NCI-H510A (cell line): ENCODE measurements around the gene SMIM41.
A peak's percentile ranks its signal among the peaks of the same experiment; 100 is the strongest.

ENCODE experiments used
- DNase-seq: peaks from one replicate; lab custom pipeline; 2025; lab: John Stamatoyannopoulos, UW

The SMIM41 gene

DNA sequence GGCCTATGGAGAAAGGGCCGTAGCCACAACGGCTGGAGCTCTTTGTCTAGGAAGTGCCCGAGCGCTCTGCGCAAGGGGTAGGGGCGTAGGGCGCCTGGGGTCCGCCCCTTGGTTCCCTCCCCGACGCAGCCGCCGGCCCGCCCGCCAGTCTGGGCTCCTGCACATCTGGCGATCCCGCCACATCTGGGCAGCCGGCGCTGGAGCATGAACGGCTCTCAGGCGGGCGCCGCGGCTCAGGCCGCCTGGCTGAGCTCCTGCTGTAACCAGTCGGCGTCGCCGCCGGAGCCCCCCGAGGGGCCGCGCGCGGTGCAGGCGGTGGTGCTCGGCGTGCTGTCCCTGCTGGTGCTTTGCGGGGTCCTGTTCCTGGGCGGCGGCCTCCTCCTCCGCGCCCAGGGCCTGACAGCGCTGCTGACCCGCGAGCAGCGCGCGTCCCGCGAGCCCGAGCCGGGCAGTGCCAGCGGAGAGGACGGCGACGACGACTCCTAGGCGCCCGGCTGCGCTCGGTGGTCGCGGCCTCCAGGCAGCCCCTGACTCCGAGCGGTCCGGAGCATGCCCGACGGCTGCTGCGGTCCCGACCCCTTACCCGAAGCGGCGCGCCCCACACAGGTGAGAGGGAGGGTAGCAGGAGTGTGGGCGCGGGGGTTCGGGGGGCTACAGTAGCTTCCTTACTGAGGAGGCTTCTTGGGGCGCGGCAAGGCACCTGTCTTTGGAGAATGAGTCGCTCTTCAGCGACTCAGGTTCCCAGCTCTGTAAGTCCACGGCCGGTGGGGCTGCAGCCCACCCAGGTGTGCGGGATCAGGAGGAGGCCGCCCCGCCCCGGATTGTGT, at the start of gene SMIM41:
Gene SMIM41 (plus strand): TSS at position 129 of the 827 bp plus-strand sequence. CDS start 76 bp downstream, at position 205.
- DNase-seq = no peak

DNA sequence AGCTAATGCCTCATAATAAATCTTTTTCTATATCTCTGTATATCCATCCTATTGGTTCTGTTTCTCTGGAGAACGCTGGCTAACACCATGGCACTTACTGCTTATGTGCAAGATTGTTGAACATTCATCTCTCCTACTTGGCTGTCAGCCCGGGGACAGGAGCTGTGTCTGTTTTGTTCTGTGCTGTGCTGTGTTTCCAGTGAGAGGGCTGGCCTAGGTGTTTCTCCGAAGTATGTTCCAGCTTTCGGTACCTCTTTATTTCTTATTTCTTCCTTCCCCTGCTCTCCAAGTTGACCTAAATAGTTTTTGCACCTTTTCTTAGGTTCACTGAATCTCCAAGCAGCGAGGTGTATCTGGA, 47.1 kb upstream of the SMIM41 start:
- no peak for DNase-seq

DNA sequence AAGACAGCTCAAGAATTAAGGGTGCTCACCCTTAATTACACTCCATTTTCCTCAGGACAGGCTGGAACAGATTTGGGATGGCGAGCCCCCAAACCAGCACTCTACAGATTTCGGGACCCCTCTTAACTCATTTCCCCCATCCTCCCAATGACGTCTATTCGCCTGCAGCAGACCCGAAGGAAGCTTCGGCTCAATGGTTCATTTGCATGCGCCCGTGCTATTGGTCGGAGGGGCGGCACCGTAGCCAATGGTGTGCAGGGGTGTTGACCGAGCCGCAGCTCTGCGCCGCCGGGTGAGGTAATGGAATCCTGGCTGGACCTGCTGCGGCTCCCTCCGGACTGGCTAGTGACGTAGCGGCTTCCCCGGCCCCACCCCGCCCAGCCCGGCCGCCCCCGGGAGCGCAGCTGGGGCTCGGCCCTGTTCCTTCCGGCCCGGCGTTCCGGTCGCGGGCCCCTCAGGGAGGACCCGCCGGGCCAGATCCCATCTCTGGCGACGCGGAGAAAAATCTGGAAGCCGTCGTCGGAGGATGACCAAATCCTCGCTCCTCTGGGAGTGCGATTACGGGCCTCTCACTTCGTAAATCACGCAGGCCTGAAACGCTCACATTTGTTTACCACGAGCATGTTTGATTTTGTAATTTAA, 46.6 kb upstream of the SMIM41 start:
- DNase-seq = peak; percentile 96

DNA sequence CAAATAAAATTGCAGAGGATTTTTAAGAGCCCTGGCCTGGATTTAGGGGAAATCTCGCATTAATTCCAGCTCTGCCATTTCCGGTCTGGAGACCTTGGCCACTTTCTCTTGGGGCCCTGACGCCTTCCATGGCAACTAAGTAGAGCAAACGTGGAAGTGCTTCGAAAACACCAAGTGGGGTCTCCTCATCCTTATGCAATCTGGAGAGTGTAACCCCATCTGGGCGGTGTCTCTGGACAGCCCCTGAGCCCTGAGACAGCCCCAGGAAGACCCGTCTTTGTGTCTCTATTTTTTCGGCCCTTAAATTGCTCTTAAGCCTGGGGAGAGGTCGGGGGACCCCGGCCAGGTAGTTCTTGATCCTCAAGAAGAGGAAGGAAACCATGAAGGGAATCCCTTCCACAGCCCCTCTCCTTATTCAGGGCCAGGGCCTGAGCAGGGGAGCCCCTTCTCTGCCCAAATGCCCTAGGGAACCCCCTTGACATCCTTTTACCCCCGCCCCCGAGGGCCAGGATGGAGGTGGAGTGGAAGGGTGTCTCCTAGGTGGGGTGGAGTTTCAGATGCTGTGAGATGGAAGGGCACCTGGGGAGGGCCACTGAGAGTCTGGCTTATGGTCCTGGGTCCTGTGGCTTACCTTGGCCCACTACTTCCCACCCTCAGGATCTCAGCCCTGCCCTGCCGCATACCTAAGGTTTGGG, 45.9 kb upstream of the SMIM41 start:
- DNase-seq = no peak

DNA sequence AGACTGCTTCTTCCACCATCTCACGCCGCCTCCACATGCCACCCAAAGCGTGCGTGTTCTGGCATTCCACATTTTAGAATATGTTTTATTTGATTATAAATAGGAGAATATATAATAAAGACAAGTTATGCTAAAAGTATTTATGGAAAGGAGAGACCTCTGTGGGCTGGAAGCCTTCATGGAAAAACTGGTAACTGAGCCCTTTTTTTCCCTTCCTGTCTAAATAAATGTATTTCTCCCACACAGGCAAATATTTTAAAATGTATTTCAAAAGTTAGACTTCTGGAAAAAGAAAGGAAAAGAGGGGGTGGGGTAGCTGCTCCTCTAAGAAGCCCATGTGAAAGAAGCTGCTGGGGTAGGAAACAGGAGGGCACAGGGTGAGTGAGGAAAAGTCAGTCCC, 44.3 kb upstream of the SMIM41 start:
- no peak for DNase-seq

DNA sequence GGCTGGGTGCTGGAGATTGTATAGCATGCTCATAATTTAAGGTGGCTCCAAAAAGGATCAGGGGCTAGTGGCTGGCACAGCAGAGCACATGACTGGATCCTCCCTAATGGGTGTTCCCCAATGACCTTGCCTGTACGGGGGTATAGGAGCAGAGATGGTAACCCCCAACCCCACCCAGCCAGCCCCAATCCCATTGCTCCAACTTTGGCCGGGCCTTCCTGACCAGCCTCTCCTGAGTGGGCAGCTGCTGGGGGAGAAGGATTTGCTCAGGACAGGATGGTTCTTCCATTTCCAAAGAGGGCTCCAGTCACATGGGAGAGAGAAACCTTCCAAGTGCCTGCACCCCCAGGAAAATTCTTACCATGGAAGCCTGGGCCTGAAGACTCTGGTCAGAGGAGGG, 43.6 kb upstream of the SMIM41 start:
- DNase-seq = no peak

DNA sequence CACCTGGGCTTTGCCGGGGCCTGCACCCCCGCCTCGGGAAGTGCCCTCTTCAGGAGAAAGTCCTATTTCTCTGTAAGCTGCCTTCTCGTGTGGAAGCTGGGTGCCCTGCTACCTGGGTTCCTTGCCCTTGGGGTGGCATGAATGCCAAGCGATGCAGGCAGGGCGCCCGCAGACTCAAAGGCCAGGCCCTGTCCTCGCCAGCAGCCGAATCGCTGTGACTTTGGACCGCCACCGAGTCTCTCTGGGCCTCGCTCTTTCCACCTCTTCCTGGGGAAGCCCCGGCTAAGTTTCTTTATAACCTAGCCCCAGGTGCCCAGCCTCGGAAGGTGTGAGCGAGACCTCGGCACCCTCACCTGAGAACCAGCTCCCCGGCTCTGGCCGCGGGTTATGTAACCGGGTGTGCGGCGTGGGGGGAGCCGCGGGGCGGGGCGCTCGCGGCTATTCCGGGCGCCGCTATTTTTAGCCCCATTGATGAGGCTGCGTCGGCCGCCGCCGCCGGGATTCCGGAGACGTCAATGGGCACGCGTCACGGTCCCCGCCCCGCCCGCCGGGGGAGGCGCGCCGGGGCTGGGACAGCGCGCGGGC, 42.8 kb upstream of the SMIM41 start:
- peak; percentile 69 for DNase-seq

DNA sequence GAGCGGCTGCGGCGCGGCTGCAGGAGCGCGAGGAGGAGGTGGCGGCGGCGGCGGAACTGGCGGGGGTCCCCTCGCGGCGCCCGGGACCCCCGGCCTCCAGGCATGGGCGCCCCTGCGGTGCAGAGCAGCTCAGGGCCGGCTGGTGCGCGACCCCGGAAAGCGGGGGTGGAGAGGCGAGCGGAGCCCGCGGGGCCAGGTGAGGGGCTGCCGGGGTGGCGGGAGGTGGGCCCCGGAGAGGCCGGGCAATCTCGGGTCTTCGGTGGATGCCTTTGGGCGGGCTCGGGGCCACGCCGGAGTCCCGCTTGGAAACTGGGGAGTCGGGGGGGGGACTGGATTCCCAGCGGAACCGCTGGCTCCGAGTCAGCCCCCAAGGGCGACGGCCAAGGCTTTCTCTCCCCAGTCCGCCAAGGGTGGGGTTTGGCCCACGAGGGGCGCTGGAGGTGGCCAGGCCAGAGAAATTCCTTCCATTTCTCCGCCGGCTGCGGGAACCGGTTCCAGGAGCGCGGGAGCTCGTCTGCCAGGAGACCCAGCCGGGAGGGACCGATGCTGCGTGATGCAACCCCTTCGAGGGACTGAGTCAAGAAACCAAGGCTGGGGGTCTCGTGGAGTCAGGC, 42.1 kb upstream of the SMIM41 start:
- no peak for DNase-seq

DNA sequence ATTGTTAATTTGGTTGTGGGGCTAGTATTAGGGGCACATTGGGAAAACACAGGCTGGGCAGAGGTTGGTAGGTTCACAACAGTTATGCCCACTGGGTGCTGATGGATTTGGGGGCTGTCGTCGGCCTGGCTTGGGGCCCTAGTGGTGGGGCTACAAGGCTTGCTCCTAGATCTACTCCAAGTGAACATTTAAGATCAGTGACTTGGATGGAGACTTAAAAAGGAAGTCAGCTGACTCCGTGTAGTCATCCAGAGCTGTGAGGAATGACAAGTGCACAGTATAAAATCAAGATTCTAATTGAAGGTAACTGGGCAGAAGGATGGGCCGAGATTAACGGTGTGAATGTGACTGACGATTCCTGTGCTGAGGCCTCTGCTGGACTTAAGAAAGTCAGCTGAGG, 41.1 kb upstream of the SMIM41 start:
- DNase-seq = no peak

DNA sequence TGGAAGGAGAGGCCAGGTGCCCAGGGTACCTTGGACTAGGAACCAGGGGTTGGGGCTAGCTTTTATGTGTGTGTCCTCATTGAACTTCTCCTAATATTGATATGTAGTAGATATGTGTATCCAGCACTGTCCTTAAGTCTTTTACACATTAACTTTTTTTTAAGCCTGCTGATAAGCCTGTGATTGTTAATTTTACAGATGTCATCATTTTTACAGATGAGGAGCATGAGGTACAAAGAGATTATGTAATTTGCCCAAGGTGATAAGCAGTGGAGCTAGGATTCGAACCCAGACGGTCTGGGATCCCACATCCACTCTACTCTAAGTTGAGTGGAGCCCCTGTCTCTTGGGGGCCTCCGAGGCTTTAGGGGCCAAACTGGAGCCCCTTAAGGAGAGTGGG, 38.5 kb upstream of the SMIM41 start:
- no peak for DNase-seq

DNA sequence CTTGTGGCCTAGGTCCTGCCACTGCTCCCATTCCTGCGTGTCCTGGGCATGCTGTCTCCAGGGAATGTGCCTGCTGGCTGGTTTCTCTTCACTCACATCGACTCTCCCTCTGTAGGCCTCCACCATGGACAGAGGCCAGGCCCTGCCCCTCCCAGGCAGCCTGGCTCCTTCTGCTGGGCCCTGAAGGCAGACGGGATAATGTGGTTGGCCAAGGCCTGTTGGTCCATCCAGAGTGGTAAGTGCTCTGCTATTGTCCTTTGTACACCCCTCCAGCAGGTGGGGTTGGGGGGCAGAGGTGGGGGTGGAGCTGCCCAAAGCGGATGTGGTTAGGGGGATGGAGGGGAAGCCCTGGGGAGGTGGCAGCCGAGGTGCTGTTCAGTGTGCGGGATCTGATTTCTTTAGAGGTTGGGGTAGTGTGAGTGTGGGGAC, 37.8 kb upstream of the SMIM41 start:
- no peak for DNase-seq

DNA sequence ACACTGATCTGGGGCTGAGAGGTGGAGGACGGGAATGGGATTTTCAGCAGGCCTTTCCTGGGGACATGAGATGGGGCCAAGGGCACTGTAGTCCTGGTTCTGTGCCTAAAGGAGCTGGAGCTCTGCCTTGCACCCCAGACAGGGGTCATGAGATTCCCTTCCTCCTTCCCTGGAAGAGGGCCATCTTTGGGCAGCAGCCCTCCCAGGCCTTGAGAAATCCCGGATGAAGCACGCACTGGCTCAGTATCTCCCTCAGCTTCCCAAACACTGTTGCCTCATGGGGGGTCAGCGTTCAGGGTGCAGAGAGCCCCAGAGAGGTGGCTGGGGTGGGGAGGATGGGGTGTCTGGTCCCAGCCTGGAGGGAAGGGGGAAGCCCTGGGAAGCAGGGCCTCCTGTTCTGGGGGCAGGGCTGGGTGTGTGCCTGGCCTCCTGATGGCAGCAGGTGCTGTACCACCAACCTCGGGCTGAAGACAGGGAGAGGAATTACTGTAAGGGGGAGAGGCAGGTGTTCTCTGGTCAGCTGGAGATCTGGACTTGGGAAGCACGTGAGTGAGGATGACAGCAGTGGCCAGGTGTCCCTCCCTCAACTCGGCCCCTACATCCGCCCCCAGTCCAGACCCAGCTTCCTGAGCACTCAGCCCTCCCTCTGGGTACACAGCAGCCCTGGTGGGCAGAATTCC, 36.7 kb upstream of the SMIM41 start:
- peak; percentile 41 for DNase-seq

DNA sequence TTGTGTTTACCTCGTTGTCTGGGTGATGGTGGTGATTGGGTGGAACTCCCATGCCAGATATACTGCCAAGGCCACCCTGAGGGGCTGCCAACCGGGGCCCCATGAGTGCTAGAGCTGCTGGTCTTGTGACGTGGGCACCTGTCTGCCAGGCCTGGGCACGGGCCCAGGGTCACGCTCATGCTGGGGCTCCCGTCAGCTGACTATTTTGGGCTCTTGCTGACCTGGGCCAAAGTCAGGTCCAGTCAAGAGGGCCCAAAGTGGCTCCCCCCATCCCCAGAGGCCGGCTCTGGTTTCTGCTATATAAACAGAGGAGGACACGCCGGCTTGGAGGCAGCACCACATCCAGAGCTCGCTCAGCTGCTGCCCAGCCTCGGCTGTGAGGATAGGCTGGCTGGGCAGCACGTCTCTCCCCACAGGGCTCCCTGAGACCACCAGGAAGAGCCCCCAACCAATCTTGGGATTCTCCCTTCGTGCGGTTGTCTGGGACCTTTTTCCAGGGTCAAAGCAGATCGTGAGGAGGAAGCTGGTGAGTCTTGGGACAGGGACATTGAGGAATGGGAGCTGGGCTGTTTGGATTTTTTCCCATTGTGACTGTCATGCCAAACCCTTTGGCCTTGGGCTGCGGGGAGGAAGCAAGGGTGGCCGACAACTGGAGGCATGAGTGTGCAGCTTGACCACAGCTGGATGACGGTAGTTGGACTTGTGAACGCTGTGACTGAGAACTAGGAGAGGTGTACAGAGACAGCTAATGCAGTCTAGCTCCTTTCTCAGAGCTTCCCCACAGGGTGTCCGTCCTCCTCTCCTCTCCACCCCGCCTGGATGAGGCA, 35.9 kb upstream of the SMIM41 start:
- DNase-seq = no peak

DNA sequence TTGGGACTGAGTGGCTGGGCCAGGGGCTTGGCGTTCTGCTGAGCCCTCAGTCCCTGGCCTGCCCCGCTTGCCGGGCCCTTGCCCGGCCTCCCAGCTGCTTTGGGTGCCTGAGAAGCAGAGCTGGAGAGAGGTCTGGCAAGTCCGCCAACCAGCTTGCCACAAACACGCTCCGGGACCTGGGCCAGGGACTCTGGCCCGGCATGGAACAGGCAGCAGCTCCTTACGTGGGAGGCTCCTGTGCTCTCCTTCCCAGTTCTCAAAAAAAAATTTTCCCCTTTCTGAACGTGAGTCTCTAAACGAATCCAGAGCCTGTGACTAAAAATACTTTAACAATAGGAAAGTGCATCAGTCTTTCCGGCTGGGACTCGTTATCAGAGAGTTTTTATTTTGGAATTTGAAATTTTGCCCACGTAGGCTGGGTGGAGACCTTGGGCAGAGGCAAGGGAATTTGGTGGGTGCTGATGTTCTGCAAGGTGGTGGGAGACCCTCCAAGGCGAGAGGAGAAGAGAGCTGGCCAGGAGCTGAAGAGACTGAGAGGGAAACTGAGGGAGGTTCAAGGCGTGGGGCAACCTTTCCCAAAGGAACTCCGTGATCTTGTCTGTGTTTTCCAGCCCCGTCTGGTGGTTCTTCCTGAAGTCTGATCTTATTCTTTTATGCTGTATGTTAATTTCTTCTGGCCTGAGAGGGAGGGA, 35.1 kb upstream of the SMIM41 start:
- DNase-seq = no peak

DNA sequence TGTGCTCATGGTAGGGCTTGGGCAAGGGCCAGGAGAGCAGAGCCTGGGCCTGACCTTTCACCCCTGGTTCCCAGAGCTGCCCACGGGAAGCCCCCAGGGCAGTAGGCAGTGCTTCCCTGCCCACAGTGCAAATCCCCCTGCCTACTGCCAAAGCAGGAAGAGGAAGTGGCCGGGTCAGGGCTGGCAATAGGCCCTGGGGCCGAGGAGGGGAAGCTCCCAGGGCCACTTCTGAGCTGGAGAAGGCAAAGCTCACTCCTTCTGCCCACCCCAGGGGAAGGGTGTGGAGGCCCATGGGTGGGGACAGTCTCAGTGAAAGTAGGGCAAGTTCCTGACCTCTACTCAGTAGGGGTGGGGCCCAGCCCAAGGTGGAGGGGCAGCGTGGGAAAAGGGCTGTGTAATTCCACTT, 33.7 kb upstream of the SMIM41 start:
- no peak for DNase-seq

DNA sequence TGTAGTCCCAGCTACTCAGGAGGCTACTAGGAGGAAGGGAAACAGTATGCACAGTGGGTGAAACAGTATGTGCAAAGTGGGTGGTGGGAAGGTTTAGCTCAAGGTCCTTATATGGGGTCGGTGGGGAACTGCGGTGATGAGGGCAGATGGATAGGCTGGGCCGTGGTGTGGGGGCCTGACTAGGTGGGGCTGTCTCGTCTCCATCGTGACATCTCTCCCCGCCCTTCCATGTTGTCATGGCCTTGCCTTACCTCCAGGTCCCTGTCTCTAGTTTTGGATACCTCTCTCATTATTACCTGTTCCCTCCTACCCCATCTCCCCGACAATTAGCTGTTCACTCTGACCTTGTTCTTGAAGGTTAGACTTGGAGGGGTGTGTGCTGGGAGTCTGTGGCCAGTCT, 32.6 kb upstream of the SMIM41 start:
- DNase-seq = no peak

DNA sequence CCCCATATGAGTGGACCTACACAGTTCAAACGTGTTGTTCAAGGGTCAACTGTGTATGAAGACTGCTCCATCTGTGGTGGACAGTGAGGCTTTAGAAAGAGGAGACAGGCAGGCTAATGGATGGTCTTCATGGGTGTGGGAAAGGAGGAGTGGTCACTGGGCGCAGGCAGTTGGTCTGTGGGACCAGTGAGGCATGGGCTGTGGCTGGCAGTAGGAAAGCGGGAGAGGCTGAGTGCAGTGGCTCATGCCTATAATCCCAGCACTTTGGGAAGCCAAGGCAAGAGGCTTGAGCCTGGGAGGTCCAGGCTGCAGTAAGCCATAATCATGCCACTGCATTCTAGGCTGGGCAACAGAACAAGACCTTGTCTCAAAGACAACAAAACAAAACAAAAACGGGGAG, 30.2 kb upstream of the SMIM41 start:
- no peak for DNase-seq

DNA sequence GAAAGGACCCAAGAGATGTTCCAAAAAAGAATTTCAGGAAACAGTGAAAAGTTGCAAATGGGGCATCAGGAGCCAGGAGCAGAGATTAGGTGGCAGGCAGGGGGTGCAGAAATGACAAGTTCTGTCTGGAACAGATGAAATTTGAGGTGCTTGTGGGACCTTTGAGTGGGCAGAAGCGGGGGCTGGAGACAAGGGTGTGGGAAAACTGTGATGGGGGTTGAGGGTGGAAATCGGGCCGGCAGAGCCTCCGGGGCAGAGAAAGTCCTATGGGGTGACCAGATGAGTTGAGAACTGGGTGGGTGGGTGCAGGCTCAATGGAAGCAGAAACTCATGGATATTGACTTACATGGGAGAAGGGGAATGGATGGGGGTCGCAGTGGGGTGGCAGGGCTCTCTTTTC, 29.8 kb upstream of the SMIM41 start:
- no peak for DNase-seq

DNA sequence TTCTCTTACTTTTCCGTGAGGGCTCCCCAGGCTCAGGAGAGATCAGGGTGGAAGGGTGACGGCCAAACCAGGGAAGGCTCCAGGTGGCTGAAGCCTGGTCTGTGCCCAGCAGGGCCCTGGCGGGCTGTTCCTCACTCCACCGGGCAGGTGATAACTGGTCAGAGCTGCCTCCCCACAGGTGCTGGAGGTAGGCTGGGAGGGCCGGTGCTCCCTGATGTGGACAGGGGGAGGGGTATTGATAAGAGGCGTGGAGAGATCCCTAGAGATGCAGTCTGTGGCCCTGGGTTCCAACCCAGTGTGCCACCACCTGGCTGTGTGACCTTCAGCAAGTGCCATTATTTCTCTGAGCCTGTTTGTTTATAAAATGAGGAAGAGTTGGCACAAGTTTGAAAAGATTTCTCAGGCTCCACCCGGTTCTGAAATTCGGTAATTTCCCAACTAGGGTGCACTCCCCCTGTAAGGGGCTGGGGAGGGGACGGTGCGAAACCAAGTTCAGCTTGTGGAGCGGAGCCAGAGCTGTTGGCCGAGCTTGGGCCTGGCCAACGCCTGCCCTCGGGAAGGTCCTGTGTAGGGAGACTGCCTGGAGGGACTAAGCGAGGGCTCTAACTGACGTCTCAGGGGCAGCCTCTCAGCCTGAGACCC, 29.3 kb upstream of the SMIM41 start:
- peak; percentile 71 for DNase-seq
